Measurements from ENCODE around the gene RFX7.

The RFX7 gene

GRCh38 chr15:56126409-56126808, 117.3 kb downstream of the RFX7 start:
- DNase-seq (ENCODE audit: low read depth) = no peak

- DNase-seq (ENCODE audit: low read depth) = no peak
These were observed 119.3 kb downstream of the RFX7 start for GRCh38 chr15:56124391-56124790.

GRCh38 chr15:56105855-56106254, 137.8 kb downstream of the RFX7 start:
- no peak for DNase-seq (ENCODE audit: low read depth)

GRCh38 chr15:56102441-56102840, 141.2 kb downstream of the RFX7 start:
- DNase-seq (ENCODE audit: low read depth) = no peak

DNA sequence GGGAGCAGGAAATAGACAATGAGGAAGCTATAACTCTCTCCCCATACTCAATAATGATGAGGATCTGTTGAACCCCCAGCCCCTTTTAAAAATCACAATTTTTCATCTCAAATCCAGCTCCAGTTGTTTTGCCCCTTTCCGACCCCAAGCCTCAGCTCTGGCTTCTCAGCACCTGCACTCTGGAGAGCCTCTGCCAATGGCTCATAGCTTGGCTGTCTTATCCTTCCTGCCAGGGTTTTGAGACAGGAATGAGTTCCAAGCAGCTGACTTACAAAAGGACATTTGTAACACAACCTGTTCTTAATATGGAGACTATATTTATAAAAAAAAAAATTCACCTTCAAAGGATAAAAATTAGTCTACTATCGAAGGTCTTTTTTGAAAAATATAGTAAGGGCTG, 144.4 kb downstream of the RFX7 start:
- no peak for DNase-seq (ENCODE audit: low read depth)

GRCh38 chr15:56098195-56098863, 145.3 kb downstream of the RFX7 start:
- DNase-seq (ENCODE audit: low read depth) = no peak

- DNase-seq (ENCODE audit: low read depth) = no peak
These were observed 148.3 kb downstream of the RFX7 start for GRCh38 chr15:56095406-56095805.

DNA sequence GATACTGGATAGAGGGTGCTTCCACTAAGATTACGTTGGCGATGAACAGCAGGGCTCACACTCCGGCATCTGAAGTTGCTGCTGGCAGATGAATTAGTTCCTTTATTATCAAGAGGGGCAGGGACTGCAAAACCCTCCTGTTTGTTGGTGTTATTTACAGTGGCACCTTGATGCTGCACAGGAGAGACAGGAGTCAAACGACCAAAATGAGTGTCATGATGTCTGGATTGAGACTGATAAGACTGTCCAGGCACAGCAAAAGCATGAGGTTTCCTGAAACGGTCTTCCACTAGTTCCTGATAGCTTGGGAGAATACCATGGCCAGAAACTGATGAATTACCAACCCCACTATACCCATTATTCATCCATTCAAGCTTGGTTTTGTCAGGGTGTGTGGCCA, 149.5 kb downstream of the RFX7 start:
- DNase-seq (ENCODE audit: low read depth) = no peak

DNA sequence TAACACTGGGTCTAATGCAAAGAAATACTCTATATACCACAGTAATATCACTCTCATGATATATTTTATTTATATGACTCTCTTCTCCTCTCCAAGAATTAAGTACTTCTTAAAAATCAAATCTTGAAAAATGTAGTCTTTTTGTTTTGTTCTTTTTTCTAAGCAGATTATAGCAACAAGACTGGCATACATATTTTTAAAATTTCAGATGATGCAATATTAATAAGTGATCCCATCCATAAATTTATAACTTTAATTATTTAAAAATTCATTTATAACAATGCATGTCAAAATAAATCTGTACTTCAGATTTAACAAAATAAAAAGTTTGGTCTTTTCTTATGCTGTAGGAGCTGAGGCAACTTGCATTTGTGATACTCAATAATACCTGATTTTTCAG, 155.3 kb downstream of the RFX7 start:
- no peak for DNase-seq (ENCODE audit: low read depth)

GRCh38 chr15:56086566-56086965, 157.1 kb downstream of the RFX7 start:
- no peak for DNase-seq (ENCODE audit: low read depth)

DNA sequence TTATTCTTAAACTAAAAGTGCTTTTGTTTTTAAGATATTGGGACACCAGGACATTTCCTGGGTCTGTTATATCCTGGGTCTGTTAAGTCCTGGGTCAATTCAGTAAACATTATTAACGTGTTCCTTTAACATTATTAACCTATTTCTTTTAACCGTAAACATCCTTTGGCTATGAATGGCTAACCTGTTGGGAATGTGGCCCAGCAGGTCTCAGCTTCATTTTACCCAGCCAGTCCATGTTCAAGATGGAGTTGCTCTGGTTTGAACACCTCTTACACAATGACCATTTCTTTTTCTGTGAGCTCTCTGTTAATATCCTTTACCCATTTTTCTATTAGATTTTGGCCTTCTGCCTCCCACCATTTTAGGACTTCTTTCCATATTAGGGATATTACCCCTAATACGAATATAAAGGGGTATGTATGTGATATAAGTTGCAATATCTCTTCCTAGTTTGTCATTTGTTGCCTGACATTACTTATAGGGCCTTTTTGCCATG, 161.4 kb downstream of the RFX7 start:
- DNase-seq (ENCODE audit: low read depth) = no peak

- no peak for DNase-seq (ENCODE audit: low read depth)
These were observed 166.6 kb downstream of the RFX7 start for GRCh38 chr15:56077081-56077480.

- DNase-seq (ENCODE audit: low read depth) = no peak
These were observed 167.0 kb downstream of the RFX7 start for GRCh38 chr15:56076640-56077039.

DNA sequence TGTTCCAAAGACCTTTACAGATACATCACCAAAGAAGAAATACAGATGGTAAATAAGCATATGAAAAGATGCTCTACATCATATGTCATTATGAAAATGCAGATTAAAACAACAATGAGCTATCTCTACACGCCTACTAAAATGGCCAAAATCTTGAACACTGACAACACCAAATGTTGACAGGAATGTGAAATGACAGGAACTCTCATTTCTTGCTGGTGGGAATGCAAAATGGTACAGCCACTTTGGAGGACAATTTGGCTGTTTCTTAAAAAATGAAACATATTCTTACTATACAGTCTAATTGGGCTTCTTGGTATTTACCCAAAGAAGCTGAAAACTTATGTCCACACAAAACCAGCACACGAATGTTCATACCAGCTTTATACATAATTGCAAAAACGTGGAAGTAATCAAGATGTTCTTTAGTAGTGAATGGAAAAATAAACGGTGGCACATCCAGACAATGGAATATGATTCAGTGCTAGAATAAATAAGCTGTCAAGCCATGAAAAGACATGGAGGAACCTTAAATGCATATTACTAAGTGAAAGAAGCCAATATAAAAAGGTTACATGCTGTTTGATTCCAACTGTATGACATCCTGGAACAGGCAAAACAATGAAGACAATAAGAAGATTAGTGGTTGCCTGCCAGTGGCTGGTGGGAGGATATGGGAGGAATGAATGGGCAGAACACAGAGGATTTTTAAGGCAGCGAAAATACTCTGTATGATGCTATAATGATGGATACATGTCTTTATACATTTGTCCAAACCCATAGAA, 169.0 kb downstream of the RFX7 start:
- no peak for DNase-seq (ENCODE audit: low read depth)

DNA sequence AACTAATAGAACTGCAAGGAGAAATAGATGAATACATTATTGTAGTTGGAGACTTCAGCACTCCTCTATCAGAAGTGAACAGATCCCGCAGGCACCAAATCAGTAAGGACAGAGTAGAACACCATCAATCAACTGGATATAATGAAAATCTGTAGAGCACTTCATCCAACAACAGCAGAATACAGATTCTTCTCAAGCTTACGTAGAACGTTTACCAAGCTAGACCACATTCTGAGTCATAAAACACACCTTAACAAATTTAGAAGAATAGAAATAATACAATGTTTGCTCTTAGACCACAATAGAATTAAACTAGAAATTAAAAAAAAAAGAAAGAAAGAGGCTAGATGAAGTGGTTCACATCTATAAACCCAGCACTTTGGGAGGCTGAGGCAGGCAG, 179.5 kb downstream of the RFX7 start:
- DNase-seq (ENCODE audit: low read depth) = no peak

DNA sequence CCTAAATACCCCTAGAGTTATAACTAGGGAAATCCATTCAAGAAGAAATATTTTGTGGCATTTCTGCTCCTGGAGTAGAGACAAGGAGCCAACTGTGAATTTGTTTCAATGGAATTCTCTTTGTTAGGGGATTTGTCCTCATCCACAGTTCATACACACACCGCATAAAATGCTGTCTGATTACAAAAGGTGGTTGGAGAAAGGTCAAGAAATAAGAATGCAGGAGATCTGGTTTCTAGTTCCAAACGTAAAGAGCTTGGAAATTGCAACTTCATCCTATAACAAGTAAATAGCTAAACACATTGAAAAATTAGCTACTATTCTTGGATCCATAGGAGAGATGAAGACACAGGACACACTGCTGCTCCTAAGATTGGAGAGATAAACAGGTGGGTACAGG, 184.0 kb downstream of the RFX7 start:
- DNase-seq (ENCODE audit: low read depth) = no peak

DNA sequence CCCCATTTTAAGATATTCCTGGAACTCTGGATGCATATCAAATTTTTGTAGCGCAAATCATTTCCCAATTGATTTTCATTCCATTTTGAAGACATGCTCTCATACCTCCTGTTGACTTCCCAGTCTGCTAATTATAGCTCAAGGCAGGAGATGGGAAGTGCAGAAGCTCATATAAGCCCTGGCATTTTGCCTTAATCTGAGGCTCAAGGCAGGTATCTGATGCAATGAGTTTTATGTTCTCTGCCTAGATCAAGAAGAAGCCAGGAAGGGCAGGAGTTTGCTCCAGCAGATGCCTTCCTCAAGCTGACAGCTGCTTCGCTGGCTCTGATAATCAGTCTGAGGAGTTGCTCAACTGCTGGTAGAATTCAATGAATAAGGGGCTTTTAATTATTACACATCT, 184.7 kb downstream of the RFX7 start:
- DNase-seq (ENCODE audit: low read depth) = no peak

- DNase-seq (ENCODE audit: low read depth) = no peak
These were observed 187.1 kb downstream of the RFX7 start for GRCh38 chr15:56056626-56057025.

DNA sequence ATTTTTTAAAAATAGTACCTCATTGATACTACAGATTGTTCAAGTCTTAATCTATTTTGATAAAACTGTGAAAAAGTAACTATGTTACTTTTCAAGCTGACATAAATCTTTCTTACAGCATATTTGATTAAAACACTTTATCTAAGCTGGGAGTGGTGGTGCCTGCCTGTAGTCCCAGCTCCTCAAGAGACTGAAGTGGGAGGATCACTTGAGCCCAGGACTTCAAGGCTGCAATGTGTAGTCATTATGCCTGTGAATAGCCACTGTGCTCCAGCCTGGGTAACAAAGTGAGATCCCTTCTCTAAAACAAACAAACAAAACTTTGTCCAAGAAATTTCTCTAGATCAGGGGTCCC, 190.7 kb downstream of the RFX7 start:
- DNase-seq (ENCODE audit: low read depth) = no peak

DNA sequence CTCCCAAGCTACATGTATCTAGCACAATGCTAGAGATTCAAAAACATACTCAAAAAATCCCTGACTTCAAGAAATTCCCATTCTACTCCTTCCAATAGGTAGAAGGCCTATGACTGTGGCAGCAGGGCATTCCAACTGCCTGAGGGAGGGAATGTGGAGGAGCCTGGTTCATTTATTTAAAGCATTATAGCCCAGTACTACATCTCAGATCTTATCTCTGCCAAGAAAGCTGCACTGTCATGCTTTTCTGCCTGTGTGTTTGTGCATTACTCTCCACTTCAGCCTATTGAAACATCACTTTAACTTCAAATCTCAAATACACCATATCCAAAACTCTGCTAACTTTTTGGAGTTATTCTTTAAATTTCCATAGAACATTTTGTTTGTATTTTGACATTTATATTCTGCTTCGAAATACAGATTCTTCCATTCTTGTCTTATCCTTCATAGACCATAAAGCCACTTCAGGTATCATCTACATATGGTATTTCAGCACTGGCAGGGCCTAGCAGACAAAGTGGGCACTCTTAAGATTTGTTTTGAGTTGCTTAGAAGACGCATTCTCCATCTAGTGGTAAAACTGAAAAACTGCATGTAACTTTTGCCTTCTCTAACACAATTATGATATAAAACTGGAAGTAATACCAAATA, 191.2 kb downstream of the RFX7 start:
- no peak for DNase-seq (ENCODE audit: low read depth)

- DNase-seq (ENCODE audit: low read depth) = no peak
These were observed 192.0 kb downstream of the RFX7 start for GRCh38 chr15:56051676-56052075.

DNA sequence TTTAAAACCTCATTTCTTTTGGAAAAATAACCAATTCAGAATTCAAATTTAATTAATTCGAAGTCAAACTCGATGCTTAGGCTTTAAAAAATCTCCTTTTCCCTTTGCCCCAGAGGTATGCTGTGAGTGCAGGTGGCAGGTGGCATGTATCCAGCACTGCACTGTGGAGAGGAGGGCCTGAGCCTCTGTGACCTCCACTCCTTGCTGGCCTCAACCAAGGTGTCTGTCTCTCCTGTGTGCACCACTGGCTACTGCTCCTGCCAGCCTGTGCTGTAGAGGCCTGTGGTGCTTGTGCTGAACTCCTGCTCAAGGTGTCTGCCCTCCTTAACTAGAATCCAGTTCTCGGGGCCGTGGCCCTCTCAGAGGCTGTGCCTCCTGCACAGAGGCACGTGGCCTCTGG, 194.1 kb downstream of the RFX7 start:
- DNase-seq (ENCODE audit: low read depth) = no peak

GRCh38 chr15:56047354-56047753, 196.3 kb downstream of the RFX7 start:
- no peak for DNase-seq (ENCODE audit: low read depth)
